Large intestine (tissue), 3 donors: ENCODE results near the gene ANKDD1A. TPM values are rescaled to one million over a fixed set of nuclear protein-coding genes. Genes with fewer than 3 reads are reported as not detected.

Source experiments
- DNase-seq, 2 donors: peaks; one replicate each; pipeline versions ENCODE4 v3.0.0 to v3.0.0-alpha.2; 2013
- H3K27ac ChIP-seq: one replicate; pipeline ENCODE4 v1.5.1; 2013; ENCODE audit warnings: low read length
- H3K27me3 ChIP-seq: 2 replicates; pipeline ENCODE4 v1.6.1; 2013; ENCODE audit warnings: low read length; ENCODE audit not compliant: control insufficient read depth, insufficient read depth
- H3K36me3 ChIP-seq: 2 replicates; pipeline ENCODE4 v1.6.1; 2013; ENCODE audit warnings: low read length; ENCODE audit not compliant: control insufficient read depth, insufficient read depth
- H3K4me1 ChIP-seq: one replicate; pipeline ENCODE4 v1.6.1; 2013; ENCODE audit warnings: low read length; ENCODE audit not compliant: control insufficient read depth, insufficient read depth
- H3K4me3 ChIP-seq: one replicate; pipeline ENCODE4 v1.5.1; 2013; ENCODE audit warnings: low read length
- H3K9me3 ChIP-seq: one replicate; pipeline ENCODE4 v1.6.1; 2013; ENCODE audit warnings: mild to moderate bottlenecking, low read depth, low read length, moderate library complexity; ENCODE audit not compliant: control insufficient read depth
- WGBS: methylation state at CpG from one replicate; pipeline ENCODE4 v1.1.5; 2013; ENCODE audit warnings: low lambda C conversion rate; ENCODE audit not compliant: insufficient coverage; 5-methylcytosine and 5-hydroxymethylcytosine counted together
- polyA plus RNA-seq: library from polyadenylated mRNA; unstranded; fragments of 120-200 nt; gene quantifications from one replicate; pipeline ENCODE4 v1.2.1, GENCODE V29; 2013

The ANKDD1A gene
- polyA plus RNA-seq, 1 donor = 5.6 TPM

GRCh38 chr15:64923546-64923945 lies 11.8 kb downstream of the ANKDD1A start:
- Histone ChIP-seq H3K9me3 (no peaks in the 10 kb centered on the region), H3K27ac (no peak overlapping the region), H3K27me3 (no peaks in the 10 kb centered on the region), H3K36me3 (no peaks in the 10 kb centered on the region), H3K4me1 (no peaks in the 10 kb centered on the region), H3K4me3 (no peak overlapping the region)
- 92% methylated on average over 2 of the region's 2 CpGs for WGBS
- no peak for DNase-seq

GRCh38 chr15:64925335-64926330 lies 13.9 kb downstream of the ANKDD1A start:
- Histone ChIP-seq H3K36me3 (no peaks in the 10 kb centered on the region), H3K27me3 (no peaks in the 10 kb centered on the region), H3K4me1 (no peaks in the 10 kb centered on the region), H3K27ac (no peak overlapping the region), H3K4me3 (no peak overlapping the region), H3K9me3 (no peaks in the 10 kb centered on the region)
- no peak for DNase-seq
- no CpG with 5 or more reads among the region's 13 CpGs for WGBS

GRCh38 chr15:64926661-64927060 lies 15.0 kb downstream of the ANKDD1A start:
- H3K36me3 ChIP-seq = peaks cover 3% of the 10 kb centered on the region
- H3K4me1 ChIP-seq = no peaks in the 10 kb centered on the region
- no CpG with 5 or more reads among the region's 8 CpGs for WGBS
- H3K27ac ChIP-seq = no peak overlapping the region
- H3K27me3 ChIP-seq = no peaks in the 10 kb centered on the region
- H3K4me3 ChIP-seq = no peak overlapping the region
- DNase-seq = no peak
- no peaks in the 10 kb centered on the region for H3K9me3 ChIP-seq

- Histone ChIP-seq H3K9me3 (no peaks in the 10 kb centered on the region), H3K27ac (no peak overlapping the region), H3K27me3 (no peaks in the 10 kb centered on the region), H3K36me3 (peaks cover 3% of the 10 kb centered on the region), H3K4me3 (no peak overlapping the region), H3K4me1 (no peaks in the 10 kb centered on the region)
- WGBS = no CpG with 5 or more reads among the region's 10 CpGs
- no peak for DNase-seq
These were observed 17.0 kb downstream of the ANKDD1A start for GRCh38 chr15:64928626-64929220.

- no peaks in the 10 kb centered on the region for H3K27me3 ChIP-seq
- no peak for DNase-seq
- H3K4me1 ChIP-seq = no peaks in the 10 kb centered on the region
- WGBS = 90% methylated on average over 2 of the region's 10 CpGs
- no peaks in the 10 kb centered on the region for H3K9me3 ChIP-seq
- peaks cover 3% of the 10 kb centered on the region for H3K36me3 ChIP-seq
- no peak overlapping the region for H3K27ac ChIP-seq
- no peak overlapping the region for H3K4me3 ChIP-seq
These were observed 18.4 kb downstream of the ANKDD1A start for GRCh38 chr15:64930019-64930652.

GRCh38 chr15:64930778-64931371 lies 19.2 kb downstream of the ANKDD1A start:
- Histone ChIP-seq H3K9me3 (no peaks in the 10 kb centered on the region), H3K4me3 (no peak overlapping the region), H3K27me3 (no peaks in the 10 kb centered on the region), H3K27ac (no peak overlapping the region), H3K4me1 (no peaks in the 10 kb centered on the region), H3K36me3 (peaks cover 3% of the 10 kb centered on the region)
- no CpG with 5 or more reads among the region's 11 CpGs for WGBS
- DNase-seq = no peak

GRCh38 chr15:64931381-64931780 lies 19.7 kb downstream of the ANKDD1A start:
- no CpG with 5 or more reads among the region's 8 CpGs for WGBS
- Histone ChIP-seq H3K9me3 (no peaks in the 10 kb centered on the region), H3K27me3 (no peaks in the 10 kb centered on the region), H3K36me3 (peaks cover 3% of the 10 kb centered on the region), H3K4me3 (no peak overlapping the region), H3K27ac (no peak overlapping the region), H3K4me1 (no peaks in the 10 kb centered on the region)
- DNase-seq = no peak

- no peaks in the 10 kb centered on the region for H3K27me3 ChIP-seq
- peaks cover 3% of the 10 kb centered on the region for H3K36me3 ChIP-seq
- H3K4me1 ChIP-seq = no peaks in the 10 kb centered on the region
- no peak for DNase-seq
- H3K9me3 ChIP-seq = no peaks in the 10 kb centered on the region
- WGBS = no CpG with 5 or more reads among the region's 11 CpGs
- no peak overlapping the region for H3K27ac ChIP-seq
- H3K4me3 ChIP-seq = no peak overlapping the region
These were observed 22.3 kb downstream of the ANKDD1A start for GRCh38 chr15:64934023-64934422.

GRCh38 chr15:64938192-64938591 lies 26.5 kb downstream of the ANKDD1A start:
- Histone ChIP-seq H3K9me3 (no peaks in the 10 kb centered on the region), H3K4me3 (no peak overlapping the region), H3K4me1 (no peaks in the 10 kb centered on the region), H3K36me3 (no peaks in the 10 kb centered on the region), H3K27me3 (no peaks in the 10 kb centered on the region), H3K27ac (no peak overlapping the region)
- no peak for DNase-seq
- 38% methylated on average over 2 of the region's 3 CpGs for WGBS

- no peak overlapping the region for H3K27ac ChIP-seq
- no peak overlapping the region for H3K4me3 ChIP-seq
- WGBS = no CpG with 5 or more reads among the region's 8 CpGs
- no peaks in the 10 kb centered on the region for H3K27me3 ChIP-seq
- DNase-seq = no peak
- no peaks in the 10 kb centered on the region for H3K36me3 ChIP-seq
- H3K9me3 ChIP-seq = no peaks in the 10 kb centered on the region
- no peaks in the 10 kb centered on the region for H3K4me1 ChIP-seq
These were observed 30.7 kb downstream of the ANKDD1A start for GRCh38 chr15:64942356-64942755.
